ENCODE results near the gene NFATC1.

Gene NFATC1

GRCh38 chr18:79395761-79396404 lies at the start of gene NFATC1:
Gene NFATC1, plus strand, starts transcription at chr18:79395930. Its CDS starts 295 bp downstream, at chr18:79396225.
- peak; percentile 40 for DNase-seq (ENCODE audit: low read depth)

GRCh38 chr18:79345981-79346380 lies 49.7 kb upstream of the NFATC1 start:
- DNase-seq (ENCODE audit: low read depth), result no peak

GRCh38 chr18:79348066-79348465 lies 47.7 kb upstream of the NFATC1 start:
- no peak for DNase-seq (ENCODE audit: low read depth)

- no peak for DNase-seq (ENCODE audit: low read depth)
These were observed 43.3 kb upstream of the NFATC1 start for GRCh38 chr18:79352432-79352831.

GRCh38 chr18:79353267-79353666 lies 42.5 kb upstream of the NFATC1 start:
- peak; percentile 6 for DNase-seq (ENCODE audit: low read depth)

GRCh38 chr18:79354350-79354749 lies 41.4 kb upstream of the NFATC1 start:
- DNase-seq (ENCODE audit: low read depth), result peak; percentile 10

GRCh38 chr18:79355433-79356335 lies 40.0 kb upstream of the NFATC1 start:
- DNase-seq (ENCODE audit: low read depth), result no peak

GRCh38 chr18:79356435-79356834 lies 39.3 kb upstream of the NFATC1 start:
- DNase-seq (ENCODE audit: low read depth), result no peak

- no peak for DNase-seq (ENCODE audit: low read depth)
These were observed 34.8 kb upstream of the NFATC1 start for GRCh38 chr18:79360933-79361332.

GRCh38 chr18:79361766-79362522 lies 33.8 kb upstream of the NFATC1 start:
- peak; percentile 94 for DNase-seq (ENCODE audit: low read depth)

GRCh38 chr18:79365701-79366100 lies 30.0 kb upstream of the NFATC1 start:
- peak; percentile 7 for DNase-seq (ENCODE audit: low read depth)

- no peak for DNase-seq (ENCODE audit: low read depth)
These were observed 29.3 kb upstream of the NFATC1 start for GRCh38 chr18:79366177-79367094.

- no peak for DNase-seq (ENCODE audit: low read depth)
These were observed 28.2 kb upstream of the NFATC1 start for GRCh38 chr18:79367480-79367879.

GRCh38 chr18:79367989-79368388 lies 27.7 kb upstream of the NFATC1 start:
- no peak for DNase-seq (ENCODE audit: low read depth)

GRCh38 chr18:79368681-79369080 lies 27.0 kb upstream of the NFATC1 start:
- DNase-seq (ENCODE audit: low read depth), result no peak

GRCh38 chr18:79371561-79372121 lies 24.1 kb upstream of the NFATC1 start:
- DNase-seq (ENCODE audit: low read depth), result no peak

GRCh38 chr18:79372461-79372860 lies 23.3 kb upstream of the NFATC1 start:
- no peak for DNase-seq (ENCODE audit: low read depth)

- no peak for DNase-seq (ENCODE audit: low read depth)
These were observed 22.7 kb upstream of the NFATC1 start for GRCh38 chr18:79372991-79373390.

- no peak for DNase-seq (ENCODE audit: low read depth)
These were observed 22.0 kb upstream of the NFATC1 start for GRCh38 chr18:79373736-79374135.

- DNase-seq (ENCODE audit: low read depth), result no peak
These were observed 21.1 kb upstream of the NFATC1 start for GRCh38 chr18:79374408-79375171.
